GM12801 (cell line): ENCODE data around the gene MMP7.

Experiments used
- TF ChIP-seq, protein P1 (sequence below): IDR thresholded peaks from one replicate; pipeline ENCODE4 v1.5.1; 2011; ENCODE audit warnings: control low read depth; ENCODE audit not compliant: insufficient read length; ENCODE audit errors: extremely low read depth

MMP7 gene

DNA sequence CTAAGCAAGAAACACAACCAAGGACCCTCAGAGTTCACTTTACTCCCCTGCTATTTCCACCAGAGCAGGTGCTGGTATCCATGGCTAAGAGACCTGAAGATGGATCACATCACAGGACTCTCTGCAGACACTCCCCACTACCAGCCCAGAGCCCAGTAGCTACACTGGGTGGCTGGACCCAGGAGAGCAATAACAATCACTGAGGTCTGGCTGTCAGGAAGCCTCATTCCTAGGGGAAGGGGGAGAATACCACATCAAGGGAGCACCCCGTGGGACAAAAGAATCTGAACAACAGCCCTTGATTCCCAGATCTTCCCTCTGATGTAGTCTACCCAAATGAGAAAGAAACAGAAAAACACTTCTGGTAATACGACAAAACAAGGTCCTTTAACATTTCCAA is 9.0 kb upstream of the MMP7 start:
- TF ChIP-seq, protein P1, sequence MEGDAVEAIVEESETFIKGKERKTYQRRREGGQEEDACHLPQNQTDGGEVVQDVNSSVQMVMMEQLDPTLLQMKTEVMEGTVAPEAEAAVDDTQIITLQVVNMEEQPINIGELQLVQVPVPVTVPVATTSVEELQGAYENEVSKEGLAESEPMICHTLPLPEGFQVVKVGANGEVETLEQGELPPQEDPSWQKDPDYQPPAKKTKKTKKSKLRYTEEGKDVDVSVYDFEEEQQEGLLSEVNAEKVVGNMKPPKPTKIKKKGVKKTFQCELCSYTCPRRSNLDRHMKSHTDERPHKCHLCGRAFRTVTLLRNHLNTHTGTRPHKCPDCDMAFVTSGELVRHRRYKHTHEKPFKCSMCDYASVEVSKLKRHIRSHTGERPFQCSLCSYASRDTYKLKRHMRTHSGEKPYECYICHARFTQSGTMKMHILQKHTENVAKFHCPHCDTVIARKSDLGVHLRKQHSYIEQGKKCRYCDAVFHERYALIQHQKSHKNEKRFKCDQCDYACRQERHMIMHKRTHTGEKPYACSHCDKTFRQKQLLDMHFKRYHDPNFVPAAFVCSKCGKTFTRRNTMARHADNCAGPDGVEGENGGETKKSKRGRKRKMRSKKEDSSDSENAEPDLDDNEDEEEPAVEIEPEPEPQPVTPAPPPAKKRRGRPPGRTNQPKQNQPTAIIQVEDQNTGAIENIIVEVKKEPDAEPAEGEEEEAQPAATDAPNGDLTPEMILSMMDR, result no peak

DNA sequence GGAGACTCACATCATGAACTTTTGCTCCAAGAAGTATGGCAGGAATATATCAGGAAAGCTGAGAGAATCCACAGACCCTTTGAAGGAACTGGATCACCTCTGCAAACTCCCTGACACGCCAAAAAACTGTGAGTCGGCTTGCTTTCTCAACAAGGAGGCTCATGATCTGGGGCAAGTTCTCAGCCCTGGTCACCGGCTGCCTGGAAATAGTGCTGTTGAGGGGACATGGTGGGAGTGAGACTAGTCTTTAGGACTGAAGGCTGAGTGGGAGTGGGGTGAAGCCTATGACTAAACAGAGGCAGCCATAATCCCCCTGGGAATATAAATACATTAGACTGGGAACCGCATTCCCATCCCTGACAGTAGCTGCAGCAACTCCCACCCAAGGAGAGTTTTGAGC is 8.4 kb upstream of the MMP7 start:
- TF ChIP-seq, protein P1, result no peak

DNA sequence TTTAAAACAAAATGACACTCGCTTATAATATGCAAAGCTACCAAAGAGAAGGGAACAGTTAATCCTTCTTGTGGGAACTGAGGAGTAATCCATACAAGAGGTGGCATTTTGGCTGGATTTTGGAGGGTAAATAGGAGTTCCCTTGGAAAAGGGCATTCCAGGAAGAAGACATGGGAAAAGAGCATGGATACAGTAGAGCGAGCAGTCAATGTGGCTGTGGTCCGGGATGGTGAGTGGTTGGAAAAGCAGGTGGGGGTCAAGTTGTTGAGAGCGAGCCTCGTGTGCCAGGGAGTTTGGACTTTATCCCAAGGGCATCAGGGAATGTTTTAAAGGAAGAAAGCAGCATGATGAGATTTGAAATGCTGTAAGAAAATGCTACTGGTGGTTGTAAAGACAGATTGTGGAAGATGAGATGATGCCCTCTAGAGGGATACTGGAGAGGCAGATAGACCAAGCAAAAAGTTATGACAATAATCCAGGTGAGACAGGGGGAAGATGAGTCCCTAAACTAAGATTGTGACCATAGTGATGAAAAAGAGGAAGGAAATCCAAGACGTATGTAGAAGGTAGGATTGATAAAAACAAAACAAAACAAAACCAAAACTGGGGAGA is 3.8 kb upstream of the MMP7 start:
- TF ChIP-seq, protein P1, result no peak

DNA sequence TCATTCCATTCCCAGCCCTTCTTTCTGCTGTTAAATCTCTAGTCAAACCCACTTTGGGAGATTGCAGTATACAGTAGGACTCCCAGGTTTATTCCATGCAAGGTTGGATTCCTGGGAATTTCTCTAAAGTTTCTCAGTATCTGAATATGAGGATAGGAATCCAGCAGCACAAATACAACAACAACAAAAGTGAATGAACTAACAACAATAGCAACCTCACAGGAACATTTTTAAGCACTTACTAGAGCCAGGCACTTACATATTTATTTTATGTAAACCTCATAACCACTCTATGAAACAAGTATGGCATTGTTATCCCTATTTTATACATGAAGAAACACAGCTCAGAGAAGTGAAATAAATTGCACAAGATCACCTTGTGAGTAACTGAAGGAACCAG is 1.9 kb downstream of the MMP7 start:
- TF ChIP-seq, protein P1, result no peak

DNA sequence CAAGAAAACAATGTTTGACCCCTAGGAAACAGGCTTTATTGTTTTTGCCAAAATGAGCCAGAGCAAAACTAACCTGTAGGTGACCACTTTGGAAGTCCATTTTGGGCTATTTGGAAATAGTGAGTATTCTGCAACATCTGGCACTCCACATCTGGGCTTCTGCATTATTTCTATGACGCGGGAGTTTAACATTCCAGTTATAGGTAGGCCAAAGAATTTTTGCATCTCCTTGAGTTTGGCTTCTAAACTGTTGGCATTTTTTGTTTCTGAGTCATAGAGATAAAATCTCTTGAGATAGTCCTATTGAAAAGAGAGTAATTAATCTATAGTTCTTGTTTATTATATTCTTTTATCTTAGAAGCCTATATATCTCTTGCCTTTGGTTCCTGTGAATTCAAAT is 2.9 kb downstream of the MMP7 start:
- TF ChIP-seq, protein P1, result no peak

DNA sequence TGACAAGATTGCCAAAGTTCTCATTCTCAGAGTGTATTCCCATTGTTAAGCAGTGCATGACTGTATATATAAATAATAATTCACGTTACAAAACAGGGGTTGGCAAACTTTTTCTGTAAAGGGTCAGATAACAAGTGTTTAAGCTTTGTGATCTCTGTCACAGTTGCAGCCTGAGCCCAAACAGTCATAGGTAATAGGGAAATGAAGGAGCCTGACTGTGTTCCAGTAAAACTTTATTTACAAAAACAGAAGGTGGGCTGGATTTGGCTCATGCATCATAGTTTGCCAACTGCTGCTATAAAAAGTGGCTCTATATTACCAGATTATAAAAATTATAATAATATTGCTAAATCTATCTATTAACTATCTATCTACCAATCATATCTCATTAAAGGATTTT is 3.5 kb downstream of the MMP7 start:
- TF ChIP-seq, protein P1, result no peak

DNA sequence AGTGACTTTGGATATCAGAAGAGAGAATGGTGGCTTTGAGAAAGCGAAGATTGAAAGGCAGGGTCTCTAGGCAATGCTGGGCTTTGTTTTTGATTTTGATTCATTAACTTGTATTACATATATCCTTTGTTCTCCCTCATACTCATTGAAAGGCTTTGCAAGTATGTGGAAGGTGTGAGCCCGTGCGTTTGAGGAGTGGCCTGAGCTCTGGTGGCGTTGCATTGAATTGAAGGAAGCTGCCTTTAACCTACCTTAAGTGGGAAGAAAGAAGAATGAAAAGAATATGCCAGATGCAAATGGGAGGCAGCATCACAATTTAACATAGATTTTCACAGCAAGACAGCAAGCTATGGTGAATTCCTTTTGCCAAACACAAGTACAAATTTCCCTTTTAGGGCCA is 6.7 kb downstream of the MMP7 start:
- TF ChIP-seq, protein P1, result no peak
